Karpas-422 (cell line): ENCODE results near the gene NME4. TPM values are rescaled to one million over a fixed set of nuclear protein-coding genes. Genes with fewer than 3 reads are reported as not detected.

ENCODE experiments used
- DNase-seq: peaks from one replicate; pipeline ENCODE4 v3.0.0-alpha.2; 2015
- H2AFZ ChIP-seq: fragments of 200-600 bp; sonication (generic); 2 replicates; pipeline ENCODE4 v1.6.1; 2014; ENCODE audit warnings: antibody characterized with exemption, low read length, mixed read lengths
- H3K27ac ChIP-seq: fragments of 200-600 bp; sonication (generic); 2 replicates; pipeline ENCODE4 v1.5.1; 2014; ENCODE audit warnings: mild to moderate bottlenecking, low read length, moderate library complexity
- H3K27me3 ChIP-seq: fragments of 200-600 bp; sonication (generic); 2 replicates; pipeline ENCODE4 v1.6.1; 2014; ENCODE audit warnings: low read length, mixed read lengths
- H3K36me3 ChIP-seq: fragments of 200-600 bp; sonication (generic); 2 replicates; pipeline ENCODE4 v1.6.1; 2014; ENCODE audit warnings: low read length, mixed read lengths; ENCODE audit not compliant: insufficient read depth
- H3K4me1 ChIP-seq: fragments of 200-600 bp; sonication (generic); 2 replicates; pipeline ENCODE4 v1.6.1; 2014; ENCODE audit warnings: mild to moderate bottlenecking, low read length, mixed read lengths
- H3K4me2 ChIP-seq: fragments of 200-600 bp; sonication (generic); 2 replicates; pipeline ENCODE4 v1.6.1; 2014; ENCODE audit warnings: low read length, low read depth, mild to moderate bottlenecking; ENCODE audit not compliant: poor library complexity, severe bottlenecking
- H3K4me3 ChIP-seq: fragments of 200-600 bp; sonication (generic); 2 replicates; pipeline ENCODE4 v1.5.1; 2014; ENCODE audit warnings: mild to moderate bottlenecking, antibody characterized with exemption, low read length, mixed read lengths
- H3K79me2 ChIP-seq: fragments of 200-600 bp; sonication (generic); 2 replicates; pipeline ENCODE4 v1.6.1; 2014; ENCODE audit warnings: mild to moderate bottlenecking, low read length, mixed read lengths
- H3K9ac ChIP-seq: fragments of 200-600 bp; sonication (generic); 2 replicates; pipeline ENCODE4 v1.6.0; 2014; ENCODE audit warnings: low read length
- H3K9me2 ChIP-seq: fragments of 200-600 bp; sonication (generic), shearing (Covaris generic); replicated peaks from 2 replicates; pipeline ENCODE4 v1.6.0; 2014; ENCODE audit warnings: mild to moderate bottlenecking, low read length, moderate library complexity; ENCODE audit not compliant: insufficient read depth
- H3K9me3 ChIP-seq: fragments of 300-700, 200-600 bp; sonication (generic); 2 replicates; pipeline ENCODE4 v1.6.1; 2014; ENCODE audit warnings: low read length, mixed read lengths
- H4K20me1 ChIP-seq: fragments of 200-600 bp; sonication (generic); 2 replicates; pipeline ENCODE4 v1.6.1; 2014; ENCODE audit warnings: mild to moderate bottlenecking, antibody characterized with exemption, low read length, low read depth; ENCODE audit not compliant: insufficient read depth
- total RNA-seq: library from RNA; depleted of rRNA; stranded (reverse); fragments of >200 nt; shearing (Covaris generic); gene quantifications from 2 replicates; pipeline ENCODE4 v1.2.3, GENCODE V29; 2014; ENCODE audit warnings: low replicate concordance

NME4 gene
- total RNA-seq, 1 experiment from 2014 or later: 102 TPM

DNA sequence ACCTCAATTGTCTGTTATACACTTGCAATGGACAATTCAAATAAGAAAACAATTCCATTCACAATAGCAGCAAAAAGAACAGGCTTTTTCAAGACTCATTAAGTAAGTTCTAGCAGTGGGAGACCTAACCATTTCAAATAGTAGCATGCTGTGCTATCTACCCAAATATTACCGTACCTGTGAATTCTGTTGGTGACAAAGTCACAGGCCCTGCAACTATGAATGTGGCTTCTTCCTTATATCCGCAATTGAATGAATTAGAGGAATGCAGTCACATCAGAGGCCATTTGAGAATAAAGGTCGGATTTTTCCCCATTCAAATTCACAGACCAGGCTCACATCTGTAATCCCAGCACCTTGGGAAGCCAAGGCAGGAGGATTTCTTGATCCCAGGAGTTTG lies 800 bp upstream of the NME4 start:
- DNase-seq: no peak
- H2AFZ ChIP-seq: no peak overlapping the region
- H3K4me2 ChIP-seq: no peak overlapping the region
- H3K27me3 ChIP-seq: no peaks in the 10 kb centered on the region
- peaks cover 3% of the 10 kb centered on the region; the same call in 1 of the 2 replicates for H3K9me3 ChIP-seq
- H3K79me2 ChIP-seq: no peaks in the 10 kb centered on the region
- H4K20me1 ChIP-seq: 0 out of 2 replicates have a peak, but pooled peaks cover 7% of the 10 kb centered on the region
- H3K9me2 ChIP-seq: no peaks in the 10 kb centered on the region
- H3K4me1 ChIP-seq: peaks cover 36% of the 10 kb centered on the region
- H3K9ac ChIP-seq: peak overlapping the region; percentile 65; the same call in 1 of the 2 replicates
- no peak overlapping the region for H3K27ac ChIP-seq
- H3K36me3 ChIP-seq: no peaks in the 10 kb centered on the region
- H3K4me3 ChIP-seq: 0 out of 2 replicates have a peak overlapping the region, but pooled peaks have one; percentile 58

DNA sequence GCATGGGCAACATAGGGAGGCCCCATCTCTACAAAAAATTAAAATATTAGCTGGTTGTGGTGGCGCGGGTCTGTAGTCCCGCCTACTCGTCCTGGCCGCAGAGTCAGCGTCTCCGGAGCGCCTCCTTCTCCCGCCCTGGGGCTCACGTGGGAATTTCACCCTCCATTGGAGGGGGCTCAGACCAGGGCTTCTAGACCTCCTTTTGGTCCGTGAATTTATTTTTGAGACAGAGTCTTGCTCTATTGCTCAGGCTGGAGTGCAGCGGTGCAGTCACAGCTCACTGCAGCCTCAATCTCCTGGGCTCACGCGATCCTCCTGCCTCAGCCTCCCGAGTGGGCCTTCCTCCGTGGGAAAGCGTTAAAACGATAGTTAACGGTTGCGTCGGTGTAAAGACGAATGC lies 394 bp upstream of the NME4 start:
- H3K79me2 ChIP-seq: no peaks in the 10 kb centered on the region
- no peak overlapping the region for H3K27ac ChIP-seq

GRCh38 chr16:397736-398332 lies 835 bp downstream of the NME4 start:
- Histone ChIP-seq H3K4me1 (peaks cover 43% of the 10 kb centered on the region), H3K27me3 (no peaks in the 10 kb centered on the region), H3K4me2 (peak overlapping the region; percentile 41), H3K79me2 (no peaks in the 10 kb centered on the region), H3K27ac (peak overlapping the region; percentile 61), H3K9ac (peak overlapping the region; percentile 59), H4K20me1 (0 out of 2 replicates have a peak, but pooled peaks cover 7% of the 10 kb centered on the region), H3K36me3 (no peaks in the 10 kb centered on the region), H3K4me3 (peak overlapping the region; percentile 41; the same call in 1 of the 2 replicates), H3K9me2 (no peaks in the 10 kb centered on the region), H2AFZ (no peak overlapping the region), H3K9me3 (no peaks in the 10 kb centered on the region)
- peak; percentile 84 for DNase-seq

More for the DNA sequence above, 394 bp upstream of the NME4 start:
- H3K9me3 ChIP-seq: peaks cover 3% of the 10 kb centered on the region; the same call in 1 of the 2 replicates
- 0 out of 2 replicates have a peak, but pooled peaks cover 7% of the 10 kb centered on the region for H4K20me1 ChIP-seq
- H3K36me3 ChIP-seq: no peaks in the 10 kb centered on the region
- peak overlapping the region; percentile 65 for H3K9ac ChIP-seq
- peak overlapping the region; percentile 54 for H3K4me2 ChIP-seq
- H3K4me1 ChIP-seq: peaks cover 36% of the 10 kb centered on the region
- H3K27me3 ChIP-seq: no peaks in the 10 kb centered on the region
- H2AFZ ChIP-seq: peak overlapping the region; percentile 81; the same call in 1 of the 2 replicates
- peak overlapping the region; percentile 58 for H3K4me3 ChIP-seq
- DNase-seq: peak; percentile 67
- H3K9me2 ChIP-seq: no peaks in the 10 kb centered on the region

GRCh38 chr16:398561-399339 lies 1.8 kb downstream of the NME4 start:
- Histone ChIP-seq H3K79me2 (no peaks in the 10 kb centered on the region), H3K4me2 (peak overlapping the region; percentile 41), H3K36me3 (no peaks in the 10 kb centered on the region), H2AFZ (no peak overlapping the region), H3K9me3 (no peaks in the 10 kb centered on the region), H3K9ac (peak overlapping the region; percentile 85), H3K27ac (no peak overlapping the region), H4K20me1 (0 out of 2 replicates have a peak, but pooled peaks cover 7% of the 10 kb centered on the region), H3K27me3 (no peaks in the 10 kb centered on the region), H3K4me1 (peaks cover 43% of the 10 kb centered on the region), H3K4me3 (no peak overlapping the region; the same call in 1 of the 2 replicates), H3K9me2 (no peaks in the 10 kb centered on the region)
- peak; percentile 44 for DNase-seq

GRCh38 chr16:399340-400019 lies 2.5 kb downstream of the NME4 start:
- Histone ChIP-seq H3K9me2 (no peaks in the 10 kb centered on the region), H3K27ac (peak overlapping the region; percentile 67), H2AFZ (no peak overlapping the region), H3K79me2 (no peaks in the 10 kb centered on the region), H3K4me1 (peaks cover 43% of the 10 kb centered on the region), H3K36me3 (no peaks in the 10 kb centered on the region), H3K9ac (peak overlapping the region; percentile 85), H3K4me2 (peak overlapping the region; percentile 73), H4K20me1 (0 out of 2 replicates have a peak, but pooled peaks cover 7% of the 10 kb centered on the region), H3K9me3 (no peaks in the 10 kb centered on the region), H3K27me3 (no peaks in the 10 kb centered on the region), H3K4me3 (peak overlapping the region; percentile 71; the same call in 1 of the 2 replicates)
- DNase-seq: peak; percentile 39

DNA sequence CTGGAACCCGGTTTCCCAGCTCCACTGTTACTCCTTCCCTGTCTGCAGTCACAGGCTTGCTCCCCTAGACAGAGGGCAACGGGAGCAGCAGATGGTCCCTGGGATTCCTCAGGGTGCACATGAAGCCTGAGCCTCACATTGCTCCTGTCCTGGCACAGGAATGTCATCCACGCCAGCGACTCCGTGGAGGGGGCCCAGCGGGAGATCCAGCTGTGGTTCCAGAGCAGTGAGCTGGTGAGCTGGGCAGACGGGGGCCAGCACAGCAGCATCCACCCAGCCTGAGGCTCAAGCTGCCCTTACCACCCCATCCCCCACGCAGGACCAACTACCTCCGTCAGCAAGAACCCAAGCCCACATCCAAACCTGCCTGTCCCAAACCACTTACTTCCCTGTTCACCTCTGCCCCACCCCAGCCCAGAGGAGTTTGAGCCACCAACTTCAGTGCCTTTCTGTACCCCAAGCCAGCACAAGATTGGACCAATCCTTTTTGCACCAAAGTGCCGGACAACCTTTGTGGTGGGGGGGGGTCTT lies 3.1 kb downstream of the NME4 start:
- H3K4me1 ChIP-seq: peaks cover 43% of the 10 kb centered on the region
- no peaks in the 10 kb centered on the region for H3K9me2 ChIP-seq
- no peak for DNase-seq
- H3K4me2 ChIP-seq: peak overlapping the region; percentile 73
- no peaks in the 10 kb centered on the region for H3K9me3 ChIP-seq
- H3K9ac ChIP-seq: peak overlapping the region; percentile 85
- peak overlapping the region; percentile 71 for H3K4me3 ChIP-seq
- H3K27me3 ChIP-seq: no peaks in the 10 kb centered on the region
- no peak overlapping the region for H2AFZ ChIP-seq
- peak overlapping the region; percentile 67 for H3K27ac ChIP-seq
- H3K36me3 ChIP-seq: no peaks in the 10 kb centered on the region
- 0 out of 2 replicates have a peak, but pooled peaks cover 7% of the 10 kb centered on the region for H4K20me1 ChIP-seq
- no peaks in the 10 kb centered on the region for H3K79me2 ChIP-seq

- peak within 1 kb of the TSS; percentile 85 for H3K9ac ChIP-seq
- H3K9me3 ChIP-seq: no peaks in the 10 kb centered on the region
- peak within 1 kb of the TSS; percentile 71 for H3K4me3 ChIP-seq
- H3K4me2 ChIP-seq: peak within 1 kb of the TSS; percentile 73
- peak within 1 kb of the TSS; percentile 67 for H3K27ac ChIP-seq
- no peaks in the 10 kb centered on the region for H3K36me3 ChIP-seq
- H3K4me1 ChIP-seq: peaks cover 39% of the 10 kb centered on the region
- H3K9me2 ChIP-seq: no peaks in the 10 kb centered on the region
- peak within 1 kb of the TSS; percentile 92 for H2AFZ ChIP-seq
- DNase-seq: peak; percentile 96
- no peaks in the 10 kb centered on the region for H3K27me3 ChIP-seq
- H4K20me1 ChIP-seq: 0 out of 2 replicates have a peak, but pooled peaks cover 7% of the 10 kb centered on the region
- no peaks in the 10 kb centered on the region for H3K79me2 ChIP-seq
These were observed 4.7 kb downstream of the NME4 start, which contains the start of gene DECR2 for GRCh38 chr16:401468-402348. TSS of gene DECR2 (plus strand) at chr16:401885. CDS start at chr16:401964, 79 bp downstream.
